ENCODE measurements around the gene RNF220. TPM values are rescaled to one million over a fixed set of nuclear protein-coding genes. Genes with fewer than 3 reads are reported as not detected.

Gene RNF220
- total and polyA plus RNA-seq, 2 donors from 2014 or later, result 66.9 to 69.0 TPM

GRCh38 chr1:44652445-44653106, 247.5 kb downstream of the RNF220 start:
- H3K27me3 ChIP-seq (ENCODE audit: control insufficient read depth, insufficient read depth, low read length), result no peaks in the 10 kb centered on the region
- TF ChIP-seq, protein P1, sequence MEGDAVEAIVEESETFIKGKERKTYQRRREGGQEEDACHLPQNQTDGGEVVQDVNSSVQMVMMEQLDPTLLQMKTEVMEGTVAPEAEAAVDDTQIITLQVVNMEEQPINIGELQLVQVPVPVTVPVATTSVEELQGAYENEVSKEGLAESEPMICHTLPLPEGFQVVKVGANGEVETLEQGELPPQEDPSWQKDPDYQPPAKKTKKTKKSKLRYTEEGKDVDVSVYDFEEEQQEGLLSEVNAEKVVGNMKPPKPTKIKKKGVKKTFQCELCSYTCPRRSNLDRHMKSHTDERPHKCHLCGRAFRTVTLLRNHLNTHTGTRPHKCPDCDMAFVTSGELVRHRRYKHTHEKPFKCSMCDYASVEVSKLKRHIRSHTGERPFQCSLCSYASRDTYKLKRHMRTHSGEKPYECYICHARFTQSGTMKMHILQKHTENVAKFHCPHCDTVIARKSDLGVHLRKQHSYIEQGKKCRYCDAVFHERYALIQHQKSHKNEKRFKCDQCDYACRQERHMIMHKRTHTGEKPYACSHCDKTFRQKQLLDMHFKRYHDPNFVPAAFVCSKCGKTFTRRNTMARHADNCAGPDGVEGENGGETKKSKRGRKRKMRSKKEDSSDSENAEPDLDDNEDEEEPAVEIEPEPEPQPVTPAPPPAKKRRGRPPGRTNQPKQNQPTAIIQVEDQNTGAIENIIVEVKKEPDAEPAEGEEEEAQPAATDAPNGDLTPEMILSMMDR (IDR thresholded peaks at IDR 0.05; ENCODE audit: borderline replicate concordance, extremely low read depth, insufficient read depth), result peak; percentile 97
- no peak overlapping the region for H3K27ac ChIP-seq (ENCODE audit: low read depth in 2 of 2, low read length in 2 of 2)
- DNase-seq (peak; percentile 81 to 88 (median 87)), FAIRE-seq (no peak)
- no peaks in the 10 kb centered on the region for H3K4me1 ChIP-seq (ENCODE audit: control insufficient read depth in 2 of 3, insufficient read depth in 2 of 3, low read depth in 1 of 3, low read length in 3 of 3)
- intact Hi-C loops (cut with DNase I), result no loop called here
- H3K9me3 ChIP-seq (ENCODE audit: control insufficient read depth in 2 of 3, insufficient read depth in 1 of 3, low read length in 3 of 3), result no peaks in the 10 kb centered on the region
- no peak overlapping the region for H3K4me3 ChIP-seq (ENCODE audit: low read length in 3 of 3)
- H3K9ac ChIP-seq (ENCODE audit: low read length in 3 of 3), result no peak overlapping the region
- peaks cover 2 to 19% (median 15%) of the 10 kb centered on the region in 3 donors for H3K36me3 ChIP-seq (ENCODE audit: control insufficient read depth in 2 of 3, insufficient read depth in 3 of 3, low read length in 3 of 3)

DNA sequence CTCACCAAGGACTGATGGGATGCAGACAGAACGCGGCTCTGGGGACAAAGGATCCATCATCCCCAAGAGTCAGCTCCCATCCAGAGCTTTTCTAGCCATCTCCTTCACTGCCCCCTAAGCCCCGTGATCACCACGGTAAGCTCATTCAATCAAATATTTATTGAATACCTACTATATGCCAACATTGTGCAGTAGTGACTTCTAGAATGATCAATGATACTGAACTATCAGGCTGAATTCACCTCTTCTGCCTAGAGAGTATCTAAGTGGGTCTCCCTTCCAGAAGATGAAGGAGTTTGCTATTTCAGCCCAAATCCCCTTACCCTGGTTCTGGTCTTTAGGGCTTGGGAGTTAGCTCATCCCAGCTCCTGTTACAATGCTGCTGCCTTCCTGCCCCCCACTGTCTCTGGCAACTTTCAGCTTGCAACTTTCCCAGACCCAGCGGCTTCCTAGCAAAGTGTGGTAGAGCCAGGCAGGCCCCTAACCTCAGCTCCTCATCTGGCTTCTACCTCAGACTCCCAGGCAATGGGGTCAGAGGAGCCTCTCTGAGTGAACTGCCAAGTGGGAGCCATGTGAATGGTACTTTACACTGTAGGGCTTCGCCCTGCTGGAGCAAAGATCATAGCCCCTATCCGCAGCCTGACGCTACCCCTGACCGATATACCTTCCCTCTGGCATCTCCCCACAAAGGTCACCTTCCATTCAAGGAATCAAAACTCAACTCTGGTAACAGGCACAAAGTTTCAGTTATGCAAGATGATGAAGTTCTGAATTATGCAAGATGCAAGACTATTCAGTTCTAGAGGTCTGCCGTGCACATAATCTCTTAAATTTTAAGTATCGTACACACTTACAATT, 248.3 kb downstream of the RNF220 start:
- TF ChIP-seq, protein P1 (IDR thresholded peaks at IDR 0.05; ENCODE audit: borderline replicate concordance, extremely low read depth, insufficient read depth), result no peak
- FAIRE-seq (no peak), DNase-seq (no peak)
- Histone ChIP-seq H3K27ac (ENCODE audit: low read depth in 2 of 2, low read length in 2 of 2) (no peak overlapping the region), H3K36me3 (ENCODE audit: control insufficient read depth in 2 of 3, insufficient read depth in 3 of 3, low read length in 3 of 3) (peaks cover 2 to 16% (median 15%) of the 10 kb centered on the region in 3 donors), H3K4me1 (ENCODE audit: control insufficient read depth in 2 of 3, insufficient read depth in 2 of 3, low read depth in 1 of 3, low read length in 3 of 3) (no peaks in the 10 kb centered on the region), H3K27me3 (ENCODE audit: control insufficient read depth, insufficient read depth, low read length) (no peaks in the 10 kb centered on the region), H3K4me3 (ENCODE audit: low read length in 3 of 3) (no peak overlapping the region), H3K9me3 (ENCODE audit: control insufficient read depth in 2 of 3, insufficient read depth in 1 of 3, low read length in 3 of 3) (no peaks in the 10 kb centered on the region), H3K9ac (ENCODE audit: low read length in 3 of 3) (no peak overlapping the region)
- intact Hi-C loops (cut with DNase I), result no loop called here

DNA sequence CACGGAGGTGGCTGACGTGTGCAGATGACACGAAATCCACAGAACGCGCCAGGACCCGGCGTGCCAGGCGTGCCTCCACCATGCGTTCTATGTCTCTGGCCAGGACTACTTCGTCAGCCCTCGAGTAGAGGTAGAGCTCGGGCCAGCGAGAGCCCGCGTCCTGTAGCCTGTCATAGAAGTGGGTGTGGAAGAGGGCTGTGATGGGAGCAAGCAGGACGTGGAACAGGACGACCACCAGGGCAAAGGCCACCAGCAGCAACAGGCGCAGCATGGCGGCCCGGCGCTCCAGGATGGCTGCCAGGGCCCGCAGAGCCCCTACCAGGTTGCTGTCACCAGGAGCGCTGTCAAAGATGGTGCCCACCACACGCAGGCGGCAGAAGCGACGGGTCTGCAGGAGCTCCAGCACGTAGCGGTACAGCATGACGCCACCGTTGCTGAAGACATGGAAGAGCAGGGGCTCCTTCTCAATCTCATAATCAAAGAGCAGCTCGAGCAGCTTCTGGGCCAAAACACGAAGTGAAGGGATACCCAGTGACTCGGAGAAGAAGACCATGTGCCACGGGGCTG, 249.6 kb downstream of the RNF220 start:
- Histone ChIP-seq H3K4me3 (ENCODE audit: low read length in 3 of 3) (no peak overlapping the region), H3K4me1 (ENCODE audit: control insufficient read depth in 2 of 3, insufficient read depth in 2 of 3, low read depth in 1 of 3, low read length in 3 of 3) (no peaks in the 10 kb centered on the region), H3K27me3 (ENCODE audit: control insufficient read depth, insufficient read depth, low read length) (no peaks in the 10 kb centered on the region), H3K27ac (ENCODE audit: low read depth in 2 of 2, low read length in 2 of 2) (no peak overlapping the region), H3K9ac (ENCODE audit: low read length in 3 of 3) (no peak overlapping the region), H3K36me3 (ENCODE audit: control insufficient read depth in 2 of 3, insufficient read depth in 3 of 3, low read length in 3 of 3) (peaks cover 2 to 20% (median 10%) of the 10 kb centered on the region in 3 donors), H3K9me3 (ENCODE audit: control insufficient read depth in 2 of 3, insufficient read depth in 1 of 3, low read length in 3 of 3) (no peaks in the 10 kb centered on the region)
- no peak for FAIRE-seq
- intact Hi-C loops (cut with DNase I), result no loop called here
- TF ChIP-seq, protein P1 (IDR thresholded peaks at IDR 0.05; ENCODE audit: borderline replicate concordance, extremely low read depth, insufficient read depth), result no peak
- no peak for DNase-seq

All from kidney (tissue), 14 donors.